WTC11 (cell line): ENCODE data around the gene ATF7IP.

Experiments
- CREB1 ChIP-seq: sonication (generic); formaldehyde crosslinking; IDR thresholded peaks from 2 replicates; pipeline ENCODE4 v1.8.0; 2023; ENCODE audit warnings: mild to moderate bottlenecking, missing genetic modification reagents
- EMX1 ChIP-seq: fragments of 250-450 bp; sonication (Bioruptor Pico); IDR thresholded peaks from 2 replicates; pipeline ENCODE4 v1.8.0; 2021; ENCODE audit warnings: mild to moderate bottlenecking
- ETV6 ChIP-seq: sonication (generic); formaldehyde crosslinking; IDR thresholded peaks from 2 replicates; pipeline ENCODE4 v1.8.1; 2022; ENCODE audit warnings: mild to moderate bottlenecking, missing genetic modification reagents
- JAZF1 ChIP-seq: fragments of 250-450 bp; sonication (Bioruptor Pico); IDR thresholded peaks from 2 replicates; pipeline ENCODE4 v1.9.0; 2021; ENCODE audit warnings: moderate library complexity, mild to moderate bottlenecking, inconsistent platforms
- KAT7 ChIP-seq: sonication (generic); formaldehyde crosslinking; IDR thresholded peaks from 2 replicates; pipeline ENCODE4 v1.8.1; 2023; ENCODE audit warnings: missing genetic modification reagents, mild to moderate bottlenecking, borderline replicate concordance
- NR2C2 ChIP-seq: sonication (generic); formaldehyde crosslinking; IDR thresholded peaks from 2 replicates; pipeline ENCODE4 v1.8.0; 2022; ENCODE audit warnings: mild to moderate bottlenecking, missing genetic modification reagents
- SMAD4 ChIP-seq: sonication (generic); formaldehyde crosslinking; IDR thresholded peaks from 2 replicates; pipeline ENCODE4 v1.8.0; 2022; ENCODE audit warnings: mild to moderate bottlenecking, missing genetic modification reagents
- SP1 ChIP-seq: sonication (generic); formaldehyde crosslinking; conservative IDR thresholded peaks from 2 replicates; pipeline ENCODE4 v1.8.1; 2022; ENCODE audit warnings: missing genetic modification reagents
- TCF7 ChIP-seq: sonication (generic); formaldehyde crosslinking; IDR thresholded peaks from 2 replicates; pipeline ENCODE4 v1.8.0; 2022; ENCODE audit warnings: mild to moderate bottlenecking, low read depth, missing genetic modification reagents, moderate library complexity
- TF ChIP-seq, protein P1 (sequence below): fragments of 200-600 bp; IDR thresholded peaks from 2 replicates; pipeline ENCODE4 v1.8.0; 2022; ENCODE audit warnings: antibody characterized with exemption
- TF ChIP-seq, protein P2 (sequence below): sonication (generic); formaldehyde crosslinking; IDR thresholded peaks from 2 replicates; pipeline ENCODE4 v1.8.0; 2022; ENCODE audit warnings: mild to moderate bottlenecking, missing genetic modification reagents
- TF ChIP-seq, protein P3 (sequence below): sonication (generic); formaldehyde crosslinking; IDR thresholded peaks from 2 replicates; pipeline ENCODE4 v1.8.1; 2023; ENCODE audit warnings: mild to moderate bottlenecking, moderate library complexity, missing genetic modification reagents
- TF ChIP-seq, protein P4 (sequence below): sonication (generic); formaldehyde crosslinking; IDR thresholded peaks from 2 replicates; pipeline ENCODE4 v1.8.0; 2022; ENCODE audit warnings: mild to moderate bottlenecking, missing genetic modification reagents
- TF ChIP-seq, protein P5 (sequence below): sonication (generic); formaldehyde crosslinking; IDR thresholded peaks from 2 replicates; pipeline ENCODE4 v1.8.0; 2022; ENCODE audit warnings: mild to moderate bottlenecking, missing genetic modification reagents

DNA sequence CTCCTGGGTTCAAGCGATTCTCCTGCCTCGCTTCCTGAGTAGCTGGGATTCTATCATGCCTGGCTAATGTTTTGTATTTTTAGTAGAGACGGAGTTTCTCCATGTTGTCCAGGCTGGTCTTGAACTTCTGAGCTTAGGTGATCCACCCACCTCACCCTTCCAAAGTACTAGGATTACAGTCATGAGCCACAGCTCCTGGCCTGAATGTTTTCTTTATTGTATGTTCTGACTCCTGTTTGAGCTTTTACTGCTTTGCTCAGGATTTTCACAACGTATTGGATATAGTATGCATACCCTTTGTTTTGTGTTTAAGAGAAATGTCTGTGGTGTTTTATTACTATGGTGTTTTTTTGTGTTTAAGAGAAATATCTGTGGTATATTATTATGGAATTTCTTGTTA, 37.2 kb downstream of the ATF7IP start:
- TF ChIP-seq, protein P1, sequence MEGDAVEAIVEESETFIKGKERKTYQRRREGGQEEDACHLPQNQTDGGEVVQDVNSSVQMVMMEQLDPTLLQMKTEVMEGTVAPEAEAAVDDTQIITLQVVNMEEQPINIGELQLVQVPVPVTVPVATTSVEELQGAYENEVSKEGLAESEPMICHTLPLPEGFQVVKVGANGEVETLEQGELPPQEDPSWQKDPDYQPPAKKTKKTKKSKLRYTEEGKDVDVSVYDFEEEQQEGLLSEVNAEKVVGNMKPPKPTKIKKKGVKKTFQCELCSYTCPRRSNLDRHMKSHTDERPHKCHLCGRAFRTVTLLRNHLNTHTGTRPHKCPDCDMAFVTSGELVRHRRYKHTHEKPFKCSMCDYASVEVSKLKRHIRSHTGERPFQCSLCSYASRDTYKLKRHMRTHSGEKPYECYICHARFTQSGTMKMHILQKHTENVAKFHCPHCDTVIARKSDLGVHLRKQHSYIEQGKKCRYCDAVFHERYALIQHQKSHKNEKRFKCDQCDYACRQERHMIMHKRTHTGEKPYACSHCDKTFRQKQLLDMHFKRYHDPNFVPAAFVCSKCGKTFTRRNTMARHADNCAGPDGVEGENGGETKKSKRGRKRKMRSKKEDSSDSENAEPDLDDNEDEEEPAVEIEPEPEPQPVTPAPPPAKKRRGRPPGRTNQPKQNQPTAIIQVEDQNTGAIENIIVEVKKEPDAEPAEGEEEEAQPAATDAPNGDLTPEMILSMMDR = no peak
- no peak for TF ChIP-seq EMX1 (CRISPR knock-in tag)
- TF ChIP-seq, protein P2, sequence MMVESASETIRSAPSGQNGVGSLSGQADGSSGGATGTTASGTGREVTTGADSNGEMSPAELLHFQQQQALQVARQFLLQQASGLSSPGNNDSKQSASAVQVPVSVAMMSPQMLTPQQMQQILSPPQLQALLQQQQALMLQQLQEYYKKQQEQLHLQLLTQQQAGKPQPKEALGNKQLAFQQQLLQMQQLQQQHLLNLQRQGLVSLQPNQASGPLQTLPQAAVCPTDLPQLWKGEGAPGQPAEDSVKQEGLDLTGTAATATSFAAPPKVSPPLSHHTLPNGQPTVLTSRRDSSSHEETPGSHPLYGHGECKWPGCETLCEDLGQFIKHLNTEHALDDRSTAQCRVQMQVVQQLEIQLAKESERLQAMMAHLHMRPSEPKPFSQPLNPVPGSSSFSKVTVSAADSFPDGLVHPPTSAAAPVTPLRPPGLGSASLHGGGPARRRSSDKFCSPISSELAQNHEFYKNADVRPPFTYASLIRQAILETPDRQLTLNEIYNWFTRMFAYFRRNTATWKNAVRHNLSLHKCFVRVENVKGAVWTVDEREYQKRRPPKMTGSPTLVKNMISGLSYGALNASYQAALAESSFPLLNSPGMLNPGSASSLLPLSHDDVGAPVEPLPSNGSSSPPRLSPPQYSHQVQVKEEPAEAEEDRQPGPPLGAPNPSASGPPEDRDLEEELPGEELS (CRISPR knock-in tag) = no peak
- TF ChIP-seq, protein P3, sequence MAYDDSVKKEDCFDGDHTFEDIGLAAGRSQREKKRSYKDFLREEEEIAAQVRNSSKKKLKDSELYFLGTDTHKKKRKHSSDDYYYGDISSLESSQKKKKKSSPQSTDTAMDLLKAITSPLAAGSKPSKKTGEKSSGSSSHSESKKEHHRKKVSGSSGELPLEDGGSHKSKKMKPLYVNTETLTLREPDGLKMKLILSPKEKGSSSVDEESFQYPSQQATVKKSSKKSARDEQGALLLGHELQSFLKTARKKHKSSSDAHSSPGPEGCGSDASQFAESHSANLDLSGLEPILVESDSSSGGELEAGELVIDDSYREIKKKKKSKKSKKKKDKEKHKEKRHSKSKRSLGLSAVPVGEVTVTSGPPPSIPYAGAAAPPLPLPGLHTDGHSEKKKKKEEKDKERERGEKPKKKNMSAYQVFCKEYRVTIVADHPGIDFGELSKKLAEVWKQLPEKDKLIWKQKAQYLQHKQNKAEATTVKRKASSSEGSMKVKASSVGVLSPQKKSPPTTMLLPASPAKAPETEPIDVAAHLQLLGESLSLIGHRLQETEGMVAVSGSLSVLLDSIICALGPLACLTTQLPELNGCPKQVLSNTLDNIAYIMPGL (CRISPR knock-in tag) = no peak
- no peak for TF ChIP-seq SP1
- no peak for TF ChIP-seq TCF7 (CRISPR knock-in tag)
- TF ChIP-seq CREB1 = no peak
- TF ChIP-seq, protein P4, sequence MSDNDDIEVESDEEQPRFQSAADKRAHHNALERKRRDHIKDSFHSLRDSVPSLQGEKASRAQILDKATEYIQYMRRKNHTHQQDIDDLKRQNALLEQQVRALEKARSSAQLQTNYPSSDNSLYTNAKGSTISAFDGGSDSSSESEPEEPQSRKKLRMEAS (CRISPR knock-in tag) = no peak
- TF ChIP-seq KAT7 = no peak
- TF ChIP-seq NR2C2 = no peak
- TF ChIP-seq JAZF1 (CRISPR knock-in tag) = no peak
- TF ChIP-seq SMAD4 (CRISPR knock-in tag) = no peak
- no peak for TF ChIP-seq ETV6
- TF ChIP-seq, protein P5, sequence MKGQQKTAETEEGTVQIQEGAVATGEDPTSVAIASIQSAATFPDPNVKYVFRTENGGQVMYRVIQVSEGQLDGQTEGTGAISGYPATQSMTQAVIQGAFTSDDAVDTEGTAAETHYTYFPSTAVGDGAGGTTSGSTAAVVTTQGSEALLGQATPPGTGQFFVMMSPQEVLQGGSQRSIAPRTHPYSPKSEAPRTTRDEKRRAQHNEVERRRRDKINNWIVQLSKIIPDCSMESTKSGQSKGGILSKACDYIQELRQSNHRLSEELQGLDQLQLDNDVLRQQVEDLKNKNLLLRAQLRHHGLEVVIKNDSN (CRISPR knock-in tag) = no peak
